Astrocyte (in vitro differentiated cells and primary cell): ENCODE results near the gene SLC38A3. TPM values are rescaled to one million over a fixed set of nuclear protein-coding genes. Genes with fewer than 3 reads are reported as not detected.

Source experiments
- DNase-seq: peaks from one replicate; pipeline ENCODE4 v3.0.0-alpha.2; 2010; ENCODE audit warnings: low read depth
- FAIRE-seq: peaks from 2 replicates; lab custom pipeline; 2011; peaks lifted over from hg19 to GRCh38; lab: Jason Lieb, UNC
- H2AFZ ChIP-seq: 2 replicates; pipeline ENCODE4 v1.6.0; 2012; ENCODE audit warnings: low read depth, low read length, inconsistent platforms
- H3K27ac ChIP-seq: 2 replicates; pipeline ENCODE4 v1.5.1; 2011; ENCODE audit warnings: low read depth, low read length, inconsistent platforms
- H3K27me3 ChIP-seq: 2 replicates; pipeline ENCODE4 v1.6.0; 2011; ENCODE audit warnings: low read length, inconsistent platforms; ENCODE audit not compliant: insufficient read depth
- H3K36me3 ChIP-seq: 2 replicates; pipeline ENCODE4 v1.5.1; 2011; ENCODE audit warnings: low read length, inconsistent platforms; ENCODE audit not compliant: insufficient read depth
- H3K4me1 ChIP-seq: 2 replicates; pipeline ENCODE4 v1.5.1; 2011; ENCODE audit warnings: low read length, inconsistent platforms; ENCODE audit not compliant: insufficient read depth
- H3K4me2 ChIP-seq: 2 replicates; pipeline ENCODE4 v1.6.0; 2012; ENCODE audit warnings: low read length, inconsistent platforms
- H3K4me3 ChIP-seq: 2 replicates; pipeline ENCODE4 v1.5.1; 2011; ENCODE audit warnings: low read depth, mild to moderate bottlenecking, low read length, inconsistent platforms; ENCODE audit not compliant: insufficient read depth
- H3K79me2 ChIP-seq: 2 replicates; pipeline ENCODE4 v1.6.0; 2012; ENCODE audit warnings: mild to moderate bottlenecking, low read length, inconsistent platforms; ENCODE audit not compliant: insufficient read depth
- H3K9ac ChIP-seq: 2 replicates; pipeline ENCODE4 v1.6.0; 2012; ENCODE audit warnings: mild to moderate bottlenecking, low read length, inconsistent platforms
- H3K9me3 ChIP-seq: 2 replicates; pipeline ENCODE4 v1.5.1; 2012; ENCODE audit warnings: low read depth, mild to moderate bottlenecking, low read length, inconsistent platforms; ENCODE audit not compliant: insufficient read depth
- H4K20me1 ChIP-seq: 2 replicates; pipeline ENCODE4 v1.6.0; 2012; ENCODE audit warnings: low read length, inconsistent platforms; ENCODE audit not compliant: insufficient read depth
- H3K27ac Mint-ChIP-seq: one replicate; pipeline ENCODE4 v1.8.0; 2021; ENCODE audit warnings: mild to moderate bottlenecking, mixed read lengths; ENCODE audit not compliant: unreplicated experiment
- H3K27me3 Mint-ChIP-seq: one replicate; pipeline ENCODE4 v1.8.0; 2021; ENCODE audit warnings: low read depth, mixed read lengths; ENCODE audit not compliant: unreplicated experiment
- H3K36me3 Mint-ChIP-seq: one replicate; pipeline ENCODE4 v1.8.0; 2021; ENCODE audit warnings: low read depth, mixed read lengths; ENCODE audit not compliant: unreplicated experiment
- H3K4me1 Mint-ChIP-seq: one replicate; pipeline ENCODE4 v1.8.0; 2021; ENCODE audit warnings: low read depth, mixed read lengths; ENCODE audit not compliant: unreplicated experiment
- H3K4me3 Mint-ChIP-seq: one replicate; pipeline ENCODE4 v1.8.0; 2021; ENCODE audit warnings: mild to moderate bottlenecking, moderate library complexity, mixed read lengths; ENCODE audit not compliant: unreplicated experiment
- H3K9me3 Mint-ChIP-seq: one replicate; pipeline ENCODE4 v1.8.0; 2021; ENCODE audit warnings: mild to moderate bottlenecking, mixed read lengths; ENCODE audit not compliant: unreplicated experiment
- EZH2 ChIP-seq: IDR thresholded peaks from 2 replicates; pipeline ENCODE4 v1.6.1; 2012; ENCODE audit warnings: mild to moderate bottlenecking, low read length, inconsistent platforms; ENCODE audit not compliant: insufficient read depth
- total RNA-seq: library from RNA; stranded (reverse); gene quantifications from 2 replicates; pipeline ENCODE4 v1.2.1, GENCODE V29; 2021
- TF ChIP-seq, protein P1 (sequence below): IDR thresholded peaks from 2 replicates; pipeline ENCODE4 v1.5.1; 2011; ENCODE audit warnings: low read depth, mild to moderate bottlenecking, inconsistent platforms, low read length, moderate library complexity; ENCODE audit not compliant: insufficient read depth

The SLC38A3 gene
- total RNA-seq, 1 donor from 2014 or later: 0.68 TPM

DNA sequence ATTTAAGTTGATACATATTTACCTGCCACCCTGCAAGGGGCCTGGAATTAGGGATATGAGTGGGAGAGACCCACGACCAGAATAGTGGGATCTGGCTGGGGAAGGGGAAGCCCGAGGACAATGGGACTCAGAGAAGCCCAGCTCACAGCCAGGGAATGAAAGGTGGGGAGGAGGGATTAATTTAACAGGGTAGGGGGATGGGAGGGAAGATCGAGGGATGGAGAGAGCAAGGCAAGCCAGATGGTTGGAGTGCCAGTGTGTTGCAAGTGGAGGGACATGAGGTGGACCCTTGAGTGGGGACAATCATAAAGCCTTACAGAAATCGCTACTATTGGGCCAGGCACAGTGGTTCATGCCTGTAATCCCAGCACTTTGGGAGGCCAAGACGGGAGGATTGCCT lies 26.5 kb downstream of the SLC38A3 start:
- Mint-ChIP-seq H3K27me3 (peaks cover 1% of the 10 kb centered on the region), H3K9me3 (no peaks in the 10 kb centered on the region), H3K4me3 (no peak overlapping the region), H3K4me1 (peaks cover 7% of the 10 kb centered on the region), H3K27ac (no peak overlapping the region), H3K36me3 (peaks cover 2% of the 10 kb centered on the region)
- no peak overlapping the region for H3K9ac ChIP-seq
- no peak for TF ChIP-seq EZH2
- TF ChIP-seq, protein P1, sequence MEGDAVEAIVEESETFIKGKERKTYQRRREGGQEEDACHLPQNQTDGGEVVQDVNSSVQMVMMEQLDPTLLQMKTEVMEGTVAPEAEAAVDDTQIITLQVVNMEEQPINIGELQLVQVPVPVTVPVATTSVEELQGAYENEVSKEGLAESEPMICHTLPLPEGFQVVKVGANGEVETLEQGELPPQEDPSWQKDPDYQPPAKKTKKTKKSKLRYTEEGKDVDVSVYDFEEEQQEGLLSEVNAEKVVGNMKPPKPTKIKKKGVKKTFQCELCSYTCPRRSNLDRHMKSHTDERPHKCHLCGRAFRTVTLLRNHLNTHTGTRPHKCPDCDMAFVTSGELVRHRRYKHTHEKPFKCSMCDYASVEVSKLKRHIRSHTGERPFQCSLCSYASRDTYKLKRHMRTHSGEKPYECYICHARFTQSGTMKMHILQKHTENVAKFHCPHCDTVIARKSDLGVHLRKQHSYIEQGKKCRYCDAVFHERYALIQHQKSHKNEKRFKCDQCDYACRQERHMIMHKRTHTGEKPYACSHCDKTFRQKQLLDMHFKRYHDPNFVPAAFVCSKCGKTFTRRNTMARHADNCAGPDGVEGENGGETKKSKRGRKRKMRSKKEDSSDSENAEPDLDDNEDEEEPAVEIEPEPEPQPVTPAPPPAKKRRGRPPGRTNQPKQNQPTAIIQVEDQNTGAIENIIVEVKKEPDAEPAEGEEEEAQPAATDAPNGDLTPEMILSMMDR: no peak
- FAIRE-seq: no peak
- H2AFZ ChIP-seq: no peak overlapping the region
- H4K20me1 ChIP-seq: peaks cover 4% of the 10 kb centered on the region
- peaks cover 6% of the 10 kb centered on the region for H3K79me2 ChIP-seq
- no peak overlapping the region for H3K4me3 ChIP-seq
- H3K36me3 ChIP-seq: no peaks in the 10 kb centered on the region
- no peaks in the 10 kb centered on the region for H3K27me3 ChIP-seq
- no peak for DNase-seq
- H3K4me2 ChIP-seq: no peak overlapping the region
- H3K9me3 ChIP-seq: no peaks in the 10 kb centered on the region
- no peak overlapping the region for H3K27ac ChIP-seq
- H3K4me1 ChIP-seq: peaks cover 8% of the 10 kb centered on the region

- H2AFZ ChIP-seq: no peak overlapping the region
- H3K36me3 ChIP-seq: no peaks in the 10 kb centered on the region
- H3K27me3 Mint-ChIP-seq: peaks cover 1% of the 10 kb centered on the region
- H3K9ac ChIP-seq: no peak overlapping the region
- H3K79me2 ChIP-seq: peaks cover 13% of the 10 kb centered on the region
- peaks cover 6% of the 10 kb centered on the region for H3K4me1 Mint-ChIP-seq
- H3K27ac ChIP-seq: no peak overlapping the region
- peaks cover 4% of the 10 kb centered on the region for H3K4me1 ChIP-seq
- peaks cover 11% of the 10 kb centered on the region for H4K20me1 ChIP-seq
- TF ChIP-seq EZH2: no peak
- TF ChIP-seq, protein P1: no peak
- no peak overlapping the region for H3K4me2 ChIP-seq
- DNase-seq (no peak), FAIRE-seq (no peak)
- H3K27me3 ChIP-seq: no peaks in the 10 kb centered on the region
- H3K36me3 Mint-ChIP-seq: peaks cover 3% of the 10 kb centered on the region
- H3K9me3 Mint-ChIP-seq: no peaks in the 10 kb centered on the region
- H3K9me3 ChIP-seq: no peaks in the 10 kb centered on the region
- no peak overlapping the region for H3K4me3 Mint-ChIP-seq
- no peak overlapping the region for H3K4me3 ChIP-seq
- H3K27ac Mint-ChIP-seq: no peak overlapping the region
Observed at GRCh38 chr3:50232303-50232702, 27.2 kb downstream of the SLC38A3 start.

- H3K9me3 ChIP-seq: no peaks in the 10 kb centered on the region
- peaks cover 3% of the 10 kb centered on the region for H3K36me3 Mint-ChIP-seq
- no peak overlapping the region for H3K4me3 ChIP-seq
- TF ChIP-seq, protein P1: no peak
- no peak for TF ChIP-seq EZH2
- no peak overlapping the region for H3K27ac ChIP-seq
- H3K4me2 ChIP-seq: no peak overlapping the region
- no peaks in the 10 kb centered on the region for H3K27me3 ChIP-seq
- H3K27ac Mint-ChIP-seq: peak overlapping the region; percentile 48
- DNase-seq (no peak), FAIRE-seq (no peak)
- H3K9me3 Mint-ChIP-seq: no peaks in the 10 kb centered on the region
- H3K27me3 Mint-ChIP-seq: peaks cover 1% of the 10 kb centered on the region
- H3K4me1 Mint-ChIP-seq: peaks cover 6% of the 10 kb centered on the region
- H3K79me2 ChIP-seq: peaks cover 22% of the 10 kb centered on the region
- H2AFZ ChIP-seq: no peak overlapping the region
- no peak overlapping the region for H3K4me3 Mint-ChIP-seq
- H3K4me1 ChIP-seq: peaks cover 6% of the 10 kb centered on the region
- no peaks in the 10 kb centered on the region for H3K36me3 ChIP-seq
- H4K20me1 ChIP-seq: peaks cover 18% of the 10 kb centered on the region
- H3K9ac ChIP-seq: no peak overlapping the region
Observed at GRCh38 chr3:50233176-50233575, 28.1 kb downstream of the SLC38A3 start.
